Upper lobe of left lung (tissue), 4 donors: ENCODE results near the gene USP17L28.
"Not testable (repeated sequence)": the region's sequence is repeated elsewhere in the genome, so short reads cannot be mapped to it uniquely, and the experiment has no call there.

Experiments
- CTCF ChIP-seq, 6 experiments: fragments of 450-650 bp in 4 of 6; fragments of 200-600 bp in 2 of 6; sonication (generic) in 2 of 6; IDR thresholded peaks; one replicate each; pipeline ENCODE4 v1.5.1; 2016 to 2019; ENCODE audit warnings: antibody characterized with exemption in 6 of 6
- EP300 ChIP-seq, 4 donors: sonication (generic); formaldehyde crosslinking; IDR thresholded peaks; one replicate each; pipeline ENCODE4 v1.5.1; 2017; ENCODE audit warnings: antibody characterized with exemption in 4 of 4, control low read depth in 2 of 4
- POLR2A ChIP-seq, 4 donors: fragments of 450-650 bp; IDR thresholded peaks; one replicate each; pipeline ENCODE4 v1.5.1; 2016 to 2017; ENCODE audit warnings: antibody characterized with exemption in 4 of 4, mild to moderate bottlenecking in 2 of 4
- POLR2AphosphoS5 ChIP-seq, 2 donors: sonication (generic); formaldehyde crosslinking; IDR thresholded peaks; one replicate each; pipeline ENCODE4 v1.5.1; 2017; ENCODE audit warnings: antibody characterized with exemption in 2 of 2

GRCh38 chr4:9348593-9348992, at the start of gene USP17L28:
- TF ChIP-seq POLR2A, CTCF, EP300, POLR2AphosphoS5 (IDR thresholded peaks at IDR 0.05): not testable (repeated sequence)
